Right lobe of liver (tissue), 4 donors: ENCODE measurements around the gene LPIN1.

ENCODE experiments used
- POLR2A ChIP-seq: fragments of 450-650 bp; IDR thresholded peaks from one replicate; pipeline ENCODE4 v1.6.1; 2017; ENCODE audit warnings: antibody characterized with exemption, mild to moderate bottlenecking
- TF ChIP-seq, protein P1 (sequence below), 4 donors: fragments of 200-600 bp in 3 of 4; fragments of 450-650 bp in 1 of 4; IDR thresholded peaks; one replicate each; pipeline versions ENCODE4 v1.5.1 to v1.8.0; 2016 to 2022; ENCODE audit warnings: antibody characterized with exemption in 4 of 4, mild to moderate bottlenecking in 2 of 4
- donor health status: DM: no; HTN: no; CAD: no.
- donor health status: DM: no; HTN: no; CAD: no.
- donor health status: DM: no; HTN: yes; CAD: no.

DNA sequence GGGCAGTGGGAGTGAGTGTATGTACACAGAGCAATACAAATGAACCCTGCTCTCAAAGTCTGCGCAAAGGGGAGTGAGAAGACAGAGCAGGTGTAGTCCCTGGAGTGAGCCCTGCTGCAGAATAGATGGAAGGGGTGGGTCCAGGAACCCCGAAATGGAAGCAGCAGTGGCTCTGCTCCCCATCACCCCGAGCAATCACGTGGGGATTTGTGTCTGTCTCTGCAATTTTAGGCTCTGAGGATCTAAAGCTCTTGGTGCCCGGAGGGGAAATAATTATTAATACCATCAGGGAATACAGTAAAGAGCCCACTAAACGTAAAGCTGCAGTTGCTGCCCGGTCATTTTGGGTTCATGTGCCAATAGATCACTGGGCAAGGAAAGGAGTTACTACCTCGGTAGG lies 118.3 kb downstream of the LPIN1 start:
- TF ChIP-seq, protein P1, sequence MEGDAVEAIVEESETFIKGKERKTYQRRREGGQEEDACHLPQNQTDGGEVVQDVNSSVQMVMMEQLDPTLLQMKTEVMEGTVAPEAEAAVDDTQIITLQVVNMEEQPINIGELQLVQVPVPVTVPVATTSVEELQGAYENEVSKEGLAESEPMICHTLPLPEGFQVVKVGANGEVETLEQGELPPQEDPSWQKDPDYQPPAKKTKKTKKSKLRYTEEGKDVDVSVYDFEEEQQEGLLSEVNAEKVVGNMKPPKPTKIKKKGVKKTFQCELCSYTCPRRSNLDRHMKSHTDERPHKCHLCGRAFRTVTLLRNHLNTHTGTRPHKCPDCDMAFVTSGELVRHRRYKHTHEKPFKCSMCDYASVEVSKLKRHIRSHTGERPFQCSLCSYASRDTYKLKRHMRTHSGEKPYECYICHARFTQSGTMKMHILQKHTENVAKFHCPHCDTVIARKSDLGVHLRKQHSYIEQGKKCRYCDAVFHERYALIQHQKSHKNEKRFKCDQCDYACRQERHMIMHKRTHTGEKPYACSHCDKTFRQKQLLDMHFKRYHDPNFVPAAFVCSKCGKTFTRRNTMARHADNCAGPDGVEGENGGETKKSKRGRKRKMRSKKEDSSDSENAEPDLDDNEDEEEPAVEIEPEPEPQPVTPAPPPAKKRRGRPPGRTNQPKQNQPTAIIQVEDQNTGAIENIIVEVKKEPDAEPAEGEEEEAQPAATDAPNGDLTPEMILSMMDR (IDR thresholded peaks at IDR 0.05) = no peak
- TF ChIP-seq POLR2A = no peak
